ENCODE measurements around the gene ALPI.

DNA sequence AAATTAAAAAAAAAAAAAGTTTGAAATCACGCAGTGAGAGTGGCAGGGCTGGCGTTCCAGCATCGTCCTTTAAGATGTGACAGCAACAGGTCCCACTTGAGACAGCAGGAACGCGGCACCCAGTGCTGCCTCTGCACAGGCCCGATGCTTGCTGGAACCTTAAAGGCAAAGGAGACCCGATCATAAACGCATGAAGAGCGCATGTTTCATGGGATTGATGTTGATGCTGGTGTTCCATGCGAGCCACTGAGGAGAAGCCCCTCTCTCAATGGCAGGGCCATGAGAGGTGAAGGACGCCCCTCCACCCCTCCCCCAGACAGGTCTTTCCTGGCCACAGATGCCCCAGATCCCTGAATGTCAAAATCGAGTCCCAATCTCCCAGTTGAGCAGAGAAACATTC is 17.9 kb upstream of the ALPI start:
- TF ChIP-seq EZH2 (IDR thresholded peaks at IDR 0.05) (no peak), POLR2AphosphoS5 (IDR thresholded peaks at IDR 0.05; ENCODE audit: borderline replicate concordance, low read depth, low read length) (no peak), FOXP2 (optimal IDR thresholded peaks at IDR 0.05; ENCODE audit: control extremely low read depth, extremely low read length, insufficient read depth) (no peak)
